Measurements from ENCODE around the gene PTK6.
"Not testable (repeated sequence)": the region's sequence is repeated elsewhere in the genome, so short reads cannot be mapped to it uniquely, and the experiment has no call there.

The PTK6 gene

DNA sequence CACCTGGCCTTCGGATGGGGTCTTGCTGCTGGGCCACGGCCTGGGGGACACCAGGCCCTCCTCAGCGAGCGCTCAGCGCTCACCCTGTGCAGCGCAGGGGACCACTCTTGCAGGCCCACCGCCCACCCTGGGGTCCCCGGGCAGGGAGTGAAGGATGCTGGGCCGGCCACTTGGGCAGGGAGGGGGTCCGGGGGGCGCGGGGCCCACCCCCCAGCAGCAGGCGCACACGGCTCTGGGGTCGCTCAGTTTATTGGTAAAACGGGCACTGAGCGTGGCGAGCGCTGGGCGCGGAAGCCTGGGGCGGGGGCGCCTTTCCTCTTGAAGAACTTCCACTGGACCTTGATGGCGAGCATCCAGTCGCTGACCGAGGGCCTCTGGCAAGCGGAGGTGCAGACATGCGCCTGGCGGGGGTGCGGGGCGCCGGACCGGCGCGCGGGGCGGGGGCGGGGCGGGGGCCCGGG, 49.4 kb downstream of the PTK6 start:
- H3K27me3 ChIP-seq (ENCODE audit: control insufficient read depth in 1 of 2, insufficient read depth in 2 of 2, low read length in 2 of 2): peaks cover 26 to 44% of the 10 kb centered on the region in 2 donors
- no peaks in the 10 kb centered on the region for H3K36me3 ChIP-seq (ENCODE audit: control insufficient read depth in 2 of 2, insufficient read depth in 2 of 2, low read length in 2 of 2)
- no peaks in the 10 kb centered on the region for H3K9me3 ChIP-seq (ENCODE audit: control insufficient read depth in 2 of 2, low read length in 2 of 2)
- peaks cover 5% of the 10 kb centered on the region for H3K4me1 ChIP-seq (ENCODE audit: control insufficient read depth, insufficient read depth, low read length)
- no peak overlapping the region for H3K4me3 ChIP-seq (ENCODE audit: low read length in 2 of 2)
- no peak overlapping the region for H3K27ac ChIP-seq (ENCODE audit: low read length)
- no peak overlapping the region for H3K9ac ChIP-seq (ENCODE audit: low read length in 2 of 2)

DNA sequence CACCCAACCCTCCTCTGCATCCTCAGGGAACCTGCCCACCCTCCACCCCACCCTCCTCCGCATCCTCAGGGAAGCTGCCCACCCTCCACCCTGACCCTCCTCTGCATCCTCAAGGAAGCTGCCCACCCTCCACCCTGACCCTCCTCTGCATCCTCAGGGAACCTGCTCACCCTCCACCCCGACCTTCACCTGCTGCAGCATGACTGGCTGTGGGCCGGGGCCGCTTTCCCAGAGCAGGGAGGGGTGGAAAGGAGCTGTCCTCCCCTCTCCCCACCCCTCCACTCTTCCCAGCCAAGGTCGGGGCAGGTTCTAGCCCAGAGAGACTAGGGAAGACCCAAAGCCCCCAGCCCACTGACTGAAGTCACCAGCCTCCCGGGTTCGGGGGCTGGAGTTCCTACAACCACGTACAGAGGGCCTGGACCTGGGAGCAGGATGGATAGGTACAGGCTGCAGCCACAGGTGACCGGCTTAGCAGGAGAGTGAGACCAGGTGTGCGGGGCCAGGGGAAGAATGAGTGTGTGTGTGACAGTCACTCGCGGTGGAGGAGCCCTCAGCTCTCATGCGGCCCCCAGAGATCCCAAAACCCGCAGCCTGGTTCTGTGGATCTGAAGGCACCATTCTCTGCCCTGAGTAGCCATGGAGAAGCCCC, 49.9 kb downstream of the PTK6 start:
- H3K27me3 ChIP-seq (ENCODE audit: control insufficient read depth in 1 of 2, insufficient read depth in 2 of 2, low read length in 2 of 2): peaks cover 29 to 49% of the 10 kb centered on the region in 2 donors
- H3K36me3 ChIP-seq (ENCODE audit: control insufficient read depth in 2 of 2, insufficient read depth in 2 of 2, low read length in 2 of 2): no peaks in the 10 kb centered on the region
- no peaks in the 10 kb centered on the region for H3K9me3 ChIP-seq (ENCODE audit: control insufficient read depth in 2 of 2, low read length in 2 of 2)
- no peak overlapping the region for H3K27ac ChIP-seq (ENCODE audit: low read length)
- peaks cover 5% of the 10 kb centered on the region for H3K4me1 ChIP-seq (ENCODE audit: control insufficient read depth, insufficient read depth, low read length)
- H3K4me3 ChIP-seq (ENCODE audit: low read length in 2 of 2): no peak overlapping the region
- H3K9ac ChIP-seq (ENCODE audit: low read length in 2 of 2): no peak overlapping the region

DNA sequence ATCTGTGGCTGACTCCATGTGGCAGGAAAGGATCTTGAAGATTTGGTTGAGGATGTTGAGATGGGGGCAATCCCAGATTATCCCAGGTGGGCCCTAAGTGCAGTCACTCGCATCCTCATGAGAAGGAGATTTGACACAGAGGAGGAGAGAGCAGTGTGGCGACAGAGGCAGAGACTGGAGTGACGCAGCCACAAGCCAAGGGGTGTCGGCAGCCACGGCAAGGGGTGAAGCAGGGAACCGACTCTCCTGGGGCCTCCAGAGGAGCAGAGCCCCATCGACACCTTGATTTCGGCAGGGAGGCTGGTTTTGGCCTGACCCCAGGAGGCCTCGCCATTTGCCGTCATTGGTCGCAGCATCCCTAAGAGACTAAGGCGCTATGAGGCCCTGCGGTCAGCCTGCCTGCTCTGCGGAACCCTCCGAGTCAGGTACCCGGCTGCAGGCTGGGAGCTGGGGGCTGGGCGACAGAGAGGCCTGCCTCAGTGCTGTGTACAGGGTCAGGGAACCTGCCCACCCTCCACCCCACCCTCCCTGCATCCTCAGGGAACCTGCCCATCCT, 50.8 kb downstream of the PTK6 start:
- H3K36me3 ChIP-seq (ENCODE audit: control insufficient read depth in 2 of 2, insufficient read depth in 2 of 2, low read length in 2 of 2): no peaks in the 10 kb centered on the region
- H3K9ac ChIP-seq (ENCODE audit: low read length in 2 of 2): no peak overlapping the region
- no peak overlapping the region for H3K27ac ChIP-seq (ENCODE audit: low read length)
- no peak overlapping the region for H3K4me3 ChIP-seq (ENCODE audit: low read length in 2 of 2)
- no peaks in the 10 kb centered on the region for H3K9me3 ChIP-seq (ENCODE audit: control insufficient read depth in 2 of 2, low read length in 2 of 2)
- peaks cover 29 to 49% of the 10 kb centered on the region in 2 donors for H3K27me3 ChIP-seq (ENCODE audit: control insufficient read depth in 1 of 2, insufficient read depth in 2 of 2, low read length in 2 of 2)
- H3K4me1 ChIP-seq (ENCODE audit: control insufficient read depth, insufficient read depth, low read length): peaks cover 5% of the 10 kb centered on the region

DNA sequence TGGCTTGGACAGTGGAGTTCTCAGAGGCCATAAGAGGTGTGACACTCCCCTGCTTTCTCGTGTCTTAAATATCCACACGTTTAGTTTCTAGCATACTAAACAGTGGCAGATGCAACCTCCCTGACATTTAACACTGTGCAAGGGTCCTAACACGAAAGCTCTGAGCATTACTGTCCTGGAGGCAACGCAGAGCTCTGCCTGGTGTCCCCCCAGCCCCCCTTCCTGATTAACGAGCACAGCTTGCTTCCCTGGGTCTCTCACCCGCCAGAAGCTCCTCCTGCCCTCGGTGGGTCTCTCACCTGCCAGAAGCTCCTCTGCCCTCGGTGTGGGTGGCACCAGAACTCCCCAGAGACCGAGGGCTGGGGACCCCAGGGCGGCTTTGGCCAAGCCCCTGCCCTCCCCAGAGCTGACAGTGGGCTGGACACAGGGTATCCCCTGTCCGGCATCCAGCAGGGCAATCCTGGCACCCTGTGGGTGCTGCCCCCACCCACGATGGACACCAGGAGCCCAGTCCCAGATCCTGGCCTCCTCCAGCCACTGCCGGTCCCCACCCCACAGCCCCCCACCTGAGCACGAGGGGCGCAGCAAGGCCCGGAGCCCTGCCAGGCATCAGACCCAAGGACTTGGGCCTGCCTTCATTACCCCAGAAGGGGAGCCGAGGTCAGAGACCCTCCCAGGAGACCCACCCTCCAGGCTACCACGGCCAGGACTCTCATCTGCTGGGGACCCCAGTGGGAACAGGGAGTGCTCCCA, 52.3 kb downstream of the PTK6 start:
- Histone ChIP-seq H3K27ac (ENCODE audit: low read length) (no peak overlapping the region), H3K4me1 (ENCODE audit: control insufficient read depth, insufficient read depth, low read length) (peaks cover 5% of the 10 kb centered on the region), H3K4me3 (ENCODE audit: low read length in 2 of 2) (no peak overlapping the region), H3K9me3 (ENCODE audit: control insufficient read depth in 2 of 2, low read length in 2 of 2) (no peaks in the 10 kb centered on the region), H3K36me3 (ENCODE audit: control insufficient read depth in 2 of 2, insufficient read depth in 2 of 2, low read length in 2 of 2) (no peaks in the 10 kb centered on the region), H3K9ac (ENCODE audit: low read length in 2 of 2) (no peak overlapping the region), H3K27me3 (ENCODE audit: control insufficient read depth in 1 of 2, insufficient read depth in 2 of 2, low read length in 2 of 2) (peaks cover 32 to 45% of the 10 kb centered on the region in 2 donors)

DNA sequence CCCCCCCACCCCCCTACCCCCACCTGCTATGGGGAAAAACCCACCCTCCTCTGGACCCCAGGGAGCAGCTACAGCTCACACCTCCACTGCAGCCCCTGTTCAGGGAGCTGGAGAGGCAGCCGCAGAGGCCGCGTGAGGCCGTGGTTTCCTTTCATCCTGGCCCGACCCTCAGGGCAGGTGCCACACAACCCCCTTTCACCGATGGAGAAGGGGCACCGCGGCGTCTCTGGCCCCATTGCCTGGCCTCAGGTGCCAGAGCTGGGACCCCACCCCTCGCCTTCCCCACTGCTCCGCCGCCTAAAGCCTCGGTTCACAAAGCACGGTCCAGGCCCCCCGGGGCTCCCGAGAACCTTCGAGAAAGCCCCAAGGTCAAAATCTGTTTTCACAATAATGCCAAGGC, 52.9 kb downstream of the PTK6 start:
- Histone ChIP-seq H3K4me3 (ENCODE audit: low read length in 2 of 2) (no peak overlapping the region), H3K27ac (ENCODE audit: low read length) (no peak overlapping the region), H3K9ac (ENCODE audit: low read length in 2 of 2) (no peak overlapping the region), H3K36me3 (ENCODE audit: control insufficient read depth in 2 of 2, insufficient read depth in 2 of 2, low read length in 2 of 2) (no peaks in the 10 kb centered on the region), H3K27me3 (ENCODE audit: control insufficient read depth in 1 of 2, insufficient read depth in 2 of 2, low read length in 2 of 2) (peaks cover 37 to 49% of the 10 kb centered on the region in 2 donors), H3K4me1 (ENCODE audit: control insufficient read depth, insufficient read depth, low read length) (peaks cover 5% of the 10 kb centered on the region), H3K9me3 (ENCODE audit: control insufficient read depth in 2 of 2, low read length in 2 of 2) (no peaks in the 10 kb centered on the region)

DNA sequence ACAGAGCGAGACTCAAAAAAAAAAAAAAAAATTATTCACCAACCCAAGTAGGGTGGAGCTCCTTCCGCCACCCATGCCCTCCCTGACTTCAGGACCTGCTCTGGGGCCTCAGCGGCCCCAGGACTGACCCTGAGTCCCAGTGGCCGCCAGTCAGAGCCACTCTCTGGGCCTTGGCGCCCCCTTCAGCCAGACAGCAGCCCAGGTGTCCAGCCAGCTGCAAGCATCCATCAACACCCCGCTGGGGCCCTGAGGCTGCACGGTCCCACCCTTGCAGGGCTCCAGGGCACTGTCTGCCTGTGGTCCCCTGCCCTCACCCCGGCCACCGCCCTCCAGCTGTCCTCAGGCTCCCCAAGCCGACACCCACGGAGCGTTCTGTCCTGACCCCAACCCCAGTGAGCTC, 53.3 kb downstream of the PTK6 start:
- H3K4me3 ChIP-seq (ENCODE audit: low read length in 2 of 2): no peak overlapping the region
- H3K9me3 ChIP-seq (ENCODE audit: control insufficient read depth in 2 of 2, low read length in 2 of 2): no peaks in the 10 kb centered on the region
- H3K9ac ChIP-seq (ENCODE audit: low read length in 2 of 2): no peak overlapping the region
- no peaks in the 10 kb centered on the region for H3K36me3 ChIP-seq (ENCODE audit: control insufficient read depth in 2 of 2, insufficient read depth in 2 of 2, low read length in 2 of 2)
- no peak overlapping the region for H3K27ac ChIP-seq (ENCODE audit: low read length)
- peaks cover 41 to 48% of the 10 kb centered on the region in 2 donors for H3K27me3 ChIP-seq (ENCODE audit: control insufficient read depth in 1 of 2, insufficient read depth in 2 of 2, low read length in 2 of 2)
- peaks cover 3% of the 10 kb centered on the region for H3K4me1 ChIP-seq (ENCODE audit: control insufficient read depth, insufficient read depth, low read length)

DNA sequence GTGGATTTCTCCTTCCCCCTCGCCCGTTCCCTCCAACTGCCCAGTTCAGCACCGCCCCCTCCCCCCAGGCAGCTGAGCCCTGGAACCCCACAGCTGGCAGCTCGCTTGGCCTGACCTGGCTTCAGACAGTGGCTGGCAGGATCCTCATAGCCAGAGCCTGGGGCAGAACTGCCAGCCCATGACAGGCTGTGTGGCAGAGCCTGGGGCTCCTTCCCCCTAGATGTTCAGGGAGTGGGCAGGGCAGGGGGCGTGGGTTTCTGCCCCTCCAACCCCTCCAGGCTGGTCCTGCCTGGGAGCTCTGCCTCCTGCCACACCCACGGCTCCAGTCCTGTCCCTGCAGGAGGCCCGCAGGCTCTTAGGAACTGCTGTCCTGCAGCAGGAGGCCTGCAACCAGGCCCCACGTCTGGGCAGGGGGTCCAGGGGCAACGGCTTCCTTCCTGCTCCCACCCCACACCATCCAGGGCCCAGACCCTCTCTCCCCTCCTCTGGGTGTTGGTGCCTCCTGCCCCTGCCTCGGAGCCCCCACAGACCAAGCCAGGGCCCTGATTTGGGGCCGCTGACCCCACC, 55.1 kb downstream of the PTK6 start:
- no peaks in the 10 kb centered on the region for H3K4me1 ChIP-seq (ENCODE audit: control insufficient read depth, insufficient read depth, low read length)
- H3K9me3 ChIP-seq (ENCODE audit: control insufficient read depth in 2 of 2, low read length in 2 of 2): no peaks in the 10 kb centered on the region
- H3K4me3 ChIP-seq (ENCODE audit: low read length in 2 of 2): no peak overlapping the region
- H3K27me3 ChIP-seq (ENCODE audit: control insufficient read depth in 1 of 2, insufficient read depth in 2 of 2, low read length in 2 of 2): peaks cover 44 to 49% of the 10 kb centered on the region in 2 donors
- no peak overlapping the region for H3K27ac ChIP-seq (ENCODE audit: low read length)
- H3K9ac ChIP-seq (ENCODE audit: low read length in 2 of 2): no peak overlapping the region
- no peaks in the 10 kb centered on the region for H3K36me3 ChIP-seq (ENCODE audit: control insufficient read depth in 2 of 2, insufficient read depth in 2 of 2, low read length in 2 of 2)

DNA sequence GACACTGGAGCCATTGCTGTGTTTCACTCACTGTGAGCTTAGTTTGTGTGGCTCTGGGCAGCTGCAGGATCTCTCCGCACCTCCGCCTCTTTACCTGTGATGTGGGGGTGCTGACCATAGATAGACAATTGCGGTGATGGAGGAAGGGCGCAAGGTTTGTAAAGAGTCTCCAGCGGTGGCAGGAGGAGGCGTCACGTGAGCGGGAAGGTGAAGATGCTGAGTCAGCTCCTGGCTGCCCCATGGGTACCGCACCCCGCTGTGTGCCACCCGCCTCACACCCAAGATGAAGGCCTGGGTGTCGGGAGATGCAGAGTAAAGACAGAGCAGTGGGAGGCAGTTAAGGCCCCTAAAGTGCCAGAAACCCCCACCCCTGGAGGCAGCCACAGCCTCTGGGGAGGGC, 55.7 kb downstream of the PTK6 start:
- Histone ChIP-seq H3K27ac (ENCODE audit: low read length) (no peak overlapping the region), H3K9me3 (ENCODE audit: control insufficient read depth in 2 of 2, low read length in 2 of 2) (no peaks in the 10 kb centered on the region), H3K27me3 (ENCODE audit: control insufficient read depth in 1 of 2, insufficient read depth in 2 of 2, low read length in 2 of 2) (peaks cover 45 to 51% of the 10 kb centered on the region in 2 donors), H3K4me1 (ENCODE audit: control insufficient read depth, insufficient read depth, low read length) (no peaks in the 10 kb centered on the region), H3K4me3 (ENCODE audit: low read length in 2 of 2) (no peak overlapping the region), H3K9ac (ENCODE audit: low read length in 2 of 2) (no peak overlapping the region), H3K36me3 (ENCODE audit: control insufficient read depth in 2 of 2, insufficient read depth in 2 of 2, low read length in 2 of 2) (no peaks in the 10 kb centered on the region)

DNA sequence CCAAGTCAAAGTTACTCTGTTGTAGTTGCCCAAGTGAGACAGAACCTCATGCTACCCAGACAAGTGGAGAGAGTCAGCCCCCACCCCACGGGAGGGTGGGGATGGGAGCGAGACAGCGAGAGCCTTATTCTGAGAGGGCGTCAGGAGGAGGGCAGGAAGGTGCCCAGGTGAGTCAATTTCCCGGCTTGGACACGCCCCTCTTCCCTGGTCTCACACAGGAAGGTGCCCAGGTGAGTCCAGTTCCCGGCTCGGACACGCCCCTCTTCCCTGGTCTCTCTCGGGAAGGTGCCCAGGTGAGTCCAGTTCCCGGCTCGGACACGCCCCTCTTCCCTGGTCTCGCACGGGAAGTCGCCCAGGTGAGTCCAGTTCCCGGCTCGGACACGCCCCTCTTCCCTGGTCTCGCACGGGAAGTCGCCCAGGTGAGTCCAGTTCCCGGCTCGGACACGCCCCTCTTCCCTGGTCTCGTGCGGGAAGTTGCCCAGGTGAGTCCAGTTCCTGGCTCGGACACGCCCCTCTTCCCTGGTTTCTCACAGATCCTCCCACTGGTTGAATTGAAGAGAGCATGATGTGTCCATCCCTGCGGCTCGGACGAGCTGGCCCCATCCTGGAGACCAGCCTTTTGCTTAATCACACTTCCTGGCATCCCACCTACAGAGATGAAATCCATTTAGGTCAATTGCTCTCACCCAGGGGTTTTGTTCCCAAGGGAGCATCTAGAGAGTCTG, 57.3 kb downstream of the PTK6 start:
- H3K4me1 ChIP-seq (ENCODE audit: control insufficient read depth, insufficient read depth, low read length); H3K9me3 ChIP-seq (ENCODE audit: control insufficient read depth in 2 of 2, low read length in 2 of 2); H3K4me3 ChIP-seq (ENCODE audit: low read length in 2 of 2); H3K36me3 ChIP-seq (ENCODE audit: control insufficient read depth in 2 of 2, insufficient read depth in 2 of 2, low read length in 2 of 2); H3K27ac ChIP-seq (ENCODE audit: low read length); H3K9ac ChIP-seq (ENCODE audit: low read length in 2 of 2): not testable (repeated sequence)
- peaks cover 49% of the 10 kb centered on the region in 2 donors for H3K27me3 ChIP-seq (ENCODE audit: control insufficient read depth in 1 of 2, insufficient read depth in 2 of 2, low read length in 2 of 2)
